ENCODE measurements around the gene MATN1.

Gene MATN1

DNA sequence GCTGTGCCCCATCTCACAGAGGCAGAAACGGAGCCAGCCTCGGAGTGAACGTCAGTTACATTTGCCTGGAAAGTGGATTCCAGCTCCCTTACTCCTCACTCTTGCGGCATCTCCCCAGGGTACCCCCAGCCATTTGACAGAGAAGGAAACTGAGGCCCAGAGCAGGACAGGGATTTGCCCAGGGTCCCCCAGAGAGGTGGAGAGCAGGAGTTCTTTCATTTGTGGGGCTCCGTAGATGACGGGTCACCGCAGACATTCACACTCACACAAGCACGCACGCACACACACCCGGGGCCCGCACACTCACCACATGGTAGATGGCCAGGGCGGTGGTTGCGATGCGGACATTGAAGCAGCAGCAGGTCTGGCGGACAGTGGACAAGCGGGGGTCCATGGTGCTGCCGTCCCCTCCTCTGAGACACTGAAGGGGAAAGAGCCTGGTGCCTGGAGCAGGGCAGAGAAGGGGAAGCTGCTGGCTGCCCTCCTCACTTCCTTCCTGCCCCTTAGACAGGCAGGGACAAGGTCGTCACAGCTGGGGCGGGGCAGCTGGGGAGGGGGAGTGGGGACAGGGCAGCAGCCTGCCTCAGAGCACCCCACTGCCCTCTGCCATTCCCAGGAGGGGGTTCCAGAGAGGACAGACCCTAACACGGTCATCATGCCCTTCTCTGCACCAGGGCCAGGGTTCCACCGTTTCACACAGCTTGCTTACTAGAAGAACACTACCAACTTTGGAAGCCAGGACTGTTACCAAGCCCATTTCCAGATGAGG, 34.2 kb upstream of the MATN1 start, which contains the start of gene LAPTM5:
TSS of gene LAPTM5 (minus strand) at position 423 of the 769 bp plus-strand sequence. CDS start at position 394, 29 bp downstream.
- DNase-seq: peak; percentile 67

DNA sequence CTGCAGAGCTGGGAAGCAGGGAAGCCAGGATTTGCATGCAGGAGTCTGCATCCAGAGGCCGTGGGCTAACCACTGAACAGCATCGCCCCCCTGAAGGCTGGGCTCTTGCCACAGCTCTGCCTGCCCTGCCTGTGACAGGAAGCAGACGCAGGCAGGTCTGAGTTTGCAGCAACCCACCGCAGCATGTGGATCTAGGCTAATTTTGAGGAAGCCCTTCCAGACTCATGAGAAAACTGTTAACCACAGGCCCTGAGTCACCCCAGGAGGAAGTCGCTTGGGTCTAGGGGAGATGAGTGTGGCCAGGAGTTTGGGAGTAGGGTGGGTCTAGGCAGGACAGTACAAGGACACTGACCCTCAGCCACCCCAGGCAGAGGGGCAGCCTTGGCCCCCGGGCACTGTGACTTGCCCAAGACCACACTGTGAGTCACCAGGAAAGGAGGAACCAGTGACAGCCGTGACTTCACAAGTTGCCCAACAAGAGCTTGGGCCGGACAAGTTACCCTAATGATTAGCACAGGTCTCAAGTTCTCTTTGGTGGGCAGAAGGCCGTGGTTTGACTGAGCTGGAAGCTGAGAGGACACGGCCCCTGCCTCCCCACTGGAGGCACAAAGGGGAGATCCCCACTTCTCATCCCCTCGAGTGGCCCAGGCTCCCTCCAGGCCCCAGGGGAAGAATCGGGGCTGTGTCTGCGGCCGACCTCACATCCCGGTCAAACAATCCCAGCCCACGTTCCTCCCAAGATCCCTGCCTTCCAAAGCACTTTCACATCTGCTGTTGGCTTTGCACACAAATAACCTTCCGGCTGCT, 33.4 kb upstream of the MATN1 start:
- DNase-seq: peak; percentile 77

DNA sequence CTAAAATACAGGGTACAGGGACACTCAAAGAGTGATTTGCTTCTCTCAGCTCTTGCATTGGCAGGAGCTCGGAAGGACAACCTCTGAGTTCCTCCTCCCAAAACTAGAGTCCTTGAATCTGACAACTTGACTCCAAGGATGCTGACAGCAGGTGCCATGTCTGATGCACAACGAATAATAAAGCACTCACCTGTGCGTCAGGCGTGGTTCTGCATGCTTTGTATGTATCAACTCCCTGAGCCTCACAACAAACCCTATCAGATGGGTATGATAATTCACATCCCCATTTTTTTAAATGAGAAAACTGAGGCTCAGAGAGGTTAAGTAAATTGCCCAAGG, 32.8 kb upstream of the MATN1 start:
- DNase-seq: no peak

DNA sequence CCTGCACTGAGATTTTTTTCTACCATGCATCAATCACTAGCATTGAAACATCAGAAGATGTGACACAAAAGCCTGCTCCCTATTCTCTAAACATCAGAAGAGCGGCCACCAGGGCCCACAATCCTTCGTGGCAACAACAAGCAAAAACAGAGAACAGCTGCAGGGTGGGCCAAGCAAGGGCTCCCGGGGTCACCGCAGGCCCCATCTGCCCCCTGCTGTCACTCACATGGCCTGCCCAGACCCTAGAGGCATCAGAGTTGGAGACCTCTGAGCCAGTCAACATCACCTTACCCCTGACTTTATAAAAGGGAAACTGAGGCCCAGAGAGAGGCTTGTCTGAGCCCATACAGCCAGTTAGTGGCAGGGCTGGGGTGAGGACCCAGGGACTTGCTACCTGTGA, 32.4 kb upstream of the MATN1 start:
- DNase-seq: no peak

DNA sequence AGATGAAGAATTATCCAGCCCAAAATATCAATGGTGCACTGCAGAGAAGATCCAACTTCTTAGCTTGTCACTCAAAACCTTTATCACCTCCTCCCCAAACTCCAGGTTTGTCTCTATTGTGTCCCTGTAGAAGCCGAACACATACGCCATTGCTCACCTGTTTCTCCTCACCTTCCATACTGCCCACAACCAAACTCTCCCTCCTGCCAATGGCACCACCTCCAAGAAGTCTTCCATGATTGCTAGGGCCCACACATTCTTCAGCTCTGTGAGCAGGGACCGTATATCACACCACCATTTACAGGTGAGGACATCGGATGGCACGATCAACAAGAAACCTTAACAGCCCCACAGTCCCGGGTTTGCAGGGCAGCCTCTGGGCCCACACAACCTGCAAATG, 31.9 kb upstream of the MATN1 start:
- DNase-seq: no peak

DNA sequence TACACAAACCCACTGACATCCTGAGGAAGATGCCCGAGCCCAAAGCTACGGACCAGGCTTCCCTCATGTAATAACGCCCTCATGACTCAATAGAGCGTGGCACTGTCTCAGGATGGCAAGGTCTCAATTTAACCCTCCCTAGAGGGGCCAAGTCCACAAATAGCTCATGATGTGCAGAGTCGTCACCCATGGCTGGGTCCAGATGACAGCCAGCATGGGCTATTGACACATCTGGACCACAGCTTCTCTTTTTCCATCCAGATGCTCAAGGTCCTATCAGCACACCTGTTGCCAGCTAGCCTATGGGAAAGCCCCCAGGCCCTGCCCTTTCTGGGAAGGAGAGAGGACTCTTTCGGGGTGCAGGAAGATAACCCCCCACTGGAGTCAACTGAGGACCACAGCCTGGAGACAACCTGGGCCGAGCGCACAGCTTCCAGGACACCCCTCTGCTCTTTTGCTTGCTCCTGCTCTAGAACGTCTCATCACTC, 31.3 kb upstream of the MATN1 start:
- peak; percentile 54 for DNase-seq

DNA sequence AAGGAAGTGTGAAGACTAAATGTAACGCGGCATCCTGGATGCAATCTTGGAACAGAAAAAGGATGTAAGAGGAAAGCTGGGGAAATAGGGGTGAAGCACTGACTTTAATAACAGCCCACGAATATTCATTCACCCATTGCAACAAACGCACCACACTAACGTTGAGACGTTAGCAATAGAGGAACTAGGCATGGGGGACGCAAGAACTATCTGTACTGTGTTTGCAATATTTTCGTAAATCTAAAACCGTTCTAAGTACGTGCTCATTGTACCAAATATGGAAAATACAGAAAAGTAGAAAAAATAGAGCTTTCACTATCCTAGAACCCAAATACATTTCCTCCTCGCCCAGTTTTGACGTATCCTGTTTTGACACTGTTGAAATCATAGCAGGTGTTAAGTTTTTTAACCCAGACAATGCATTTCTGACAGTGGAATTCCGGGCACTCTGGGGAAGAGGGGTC, 30.3 kb upstream of the MATN1 start:
- no peak for DNase-seq

DNA sequence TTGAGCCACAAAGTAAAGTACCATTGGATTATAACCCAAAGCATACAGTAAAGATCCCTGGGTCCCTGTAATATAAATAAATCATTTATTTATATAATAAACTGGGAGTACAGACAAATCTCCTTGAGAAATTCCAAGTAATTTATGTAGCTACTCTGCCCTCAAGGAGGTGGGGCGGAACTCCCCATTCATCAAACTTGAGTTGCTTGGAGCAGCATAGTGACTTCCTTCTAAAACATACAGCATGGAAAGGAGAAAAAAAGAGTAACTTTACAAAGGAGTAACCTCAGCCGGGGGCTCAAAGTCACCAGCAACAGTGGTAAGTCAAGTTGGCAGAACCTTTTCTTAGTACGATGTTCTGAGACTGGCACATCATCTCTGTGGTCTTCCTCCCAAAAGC, 29.7 kb upstream of the MATN1 start:
- no peak for DNase-seq

DNA sequence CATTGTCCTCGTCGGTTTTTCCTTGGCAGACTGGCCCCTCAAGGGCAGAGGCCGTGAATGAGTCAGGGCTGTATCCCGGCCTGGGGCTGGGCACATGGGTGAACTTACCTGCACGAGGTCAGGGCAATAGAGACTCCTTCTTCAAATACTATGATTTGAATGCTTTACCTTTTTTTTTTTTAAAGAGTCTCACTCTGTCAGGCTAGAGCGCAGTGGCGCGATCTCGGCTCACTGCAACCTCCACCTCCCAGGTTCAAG, 29.2 kb upstream of the MATN1 start:
- DNase-seq: no peak

DNA sequence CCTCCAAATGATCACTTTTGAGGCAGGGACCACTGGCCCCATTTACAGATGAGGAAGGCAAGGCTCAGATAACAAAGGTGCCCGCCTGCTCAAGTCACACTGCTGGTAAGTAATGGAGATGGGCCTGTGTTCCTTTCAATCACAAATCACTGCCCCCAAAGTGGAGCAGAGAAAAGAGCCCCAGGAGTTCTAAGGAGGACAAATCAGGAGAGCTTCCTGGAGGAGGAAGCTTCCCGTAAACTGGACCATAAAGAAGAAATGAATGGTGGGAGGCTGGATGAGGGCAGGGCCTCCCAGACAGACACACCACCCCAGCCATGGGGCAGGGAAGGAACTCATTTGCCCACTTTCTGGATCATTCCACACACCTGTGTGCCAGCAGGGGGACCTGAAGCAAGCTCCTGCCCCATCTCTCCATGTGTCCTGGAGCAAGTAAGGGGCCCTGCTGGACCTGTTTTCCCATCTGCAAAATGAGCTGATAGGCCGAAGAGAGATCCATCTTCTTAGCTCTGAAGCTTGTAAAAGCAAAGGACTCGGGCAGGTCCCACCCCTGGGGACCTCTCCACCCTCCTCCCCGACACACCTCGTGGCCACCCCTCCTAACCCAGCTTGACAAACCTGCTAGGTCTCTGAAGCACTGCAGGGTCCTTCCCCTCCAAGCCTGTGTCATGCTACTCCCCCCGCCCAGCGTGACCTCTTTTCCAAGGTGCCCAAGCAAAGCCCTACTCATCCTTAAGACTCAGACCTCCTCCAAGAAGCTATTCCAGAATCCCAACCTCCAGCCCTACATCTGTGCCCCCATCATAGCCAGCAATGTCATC, 28.7 kb upstream of the MATN1 start:
- peak; percentile 32 for DNase-seq

DNA sequence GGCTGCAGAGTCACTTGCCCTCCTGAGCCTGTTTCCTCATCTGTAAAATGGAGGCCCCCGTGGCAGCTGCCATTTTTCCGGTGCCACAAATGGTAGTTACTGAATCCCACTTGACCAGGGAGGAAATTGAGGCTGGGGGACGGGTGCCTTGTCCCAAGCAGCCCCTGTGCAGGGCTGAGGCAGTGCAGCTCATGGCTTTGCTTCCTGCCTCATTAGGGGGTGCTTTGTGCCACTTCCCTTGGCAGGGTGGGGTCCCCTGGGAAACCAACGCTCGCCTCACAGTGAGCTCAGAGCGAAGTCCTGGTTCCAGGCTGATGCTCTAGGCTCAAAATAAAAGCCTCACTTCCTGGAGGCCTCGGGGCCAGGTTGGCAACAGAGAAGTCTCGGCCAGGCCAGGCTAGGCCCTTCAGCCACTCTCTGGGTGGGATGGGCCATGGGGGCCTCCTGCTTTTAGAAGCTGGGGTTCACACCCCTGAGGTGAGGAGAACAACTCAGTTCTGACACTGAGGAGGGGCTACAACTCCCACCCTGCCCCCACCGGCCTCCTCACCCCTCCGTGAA, 27.4 kb upstream of the MATN1 start:
- peak; percentile 33 for DNase-seq

DNA sequence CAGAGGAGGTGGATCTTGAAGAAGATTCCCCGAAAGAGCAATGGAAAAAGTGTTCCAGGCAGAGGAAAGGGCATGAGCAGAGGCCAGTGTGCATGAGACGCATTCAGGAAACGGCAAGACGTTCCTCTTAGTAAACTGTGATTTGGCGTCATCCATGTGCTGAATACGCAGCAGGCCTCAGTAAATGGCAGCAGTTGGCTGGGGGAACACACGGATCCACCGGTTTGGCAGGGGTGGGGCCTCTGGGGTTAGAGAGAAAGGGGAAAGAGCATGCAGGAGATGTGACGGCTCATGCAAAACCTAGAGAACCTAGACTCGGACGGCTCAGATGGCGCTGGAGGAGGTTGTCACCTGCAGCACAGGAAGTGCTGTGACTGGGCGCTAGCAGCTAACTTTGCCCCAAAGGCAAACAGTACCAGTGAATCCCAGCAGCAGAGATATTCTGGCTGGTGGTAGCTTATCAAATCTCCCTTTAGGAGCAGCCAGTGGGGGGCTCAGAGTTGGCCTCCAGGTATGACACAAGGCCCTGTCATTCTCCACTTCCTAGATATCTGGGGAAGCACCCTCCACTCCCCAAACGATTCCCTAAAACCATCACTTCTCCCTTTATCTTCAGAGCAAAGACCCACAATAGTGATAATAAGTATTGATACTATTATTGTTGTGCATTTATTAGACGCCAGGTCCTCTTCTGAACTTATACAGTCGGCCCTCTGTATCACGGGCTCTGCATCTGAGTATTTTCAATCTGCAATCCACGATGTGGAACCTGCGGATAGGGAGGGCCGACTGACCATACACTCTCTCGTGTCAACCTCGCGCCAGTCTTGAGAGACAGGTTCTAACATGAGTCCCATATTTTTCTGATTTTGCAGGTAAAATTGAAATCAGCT, 26.6 kb upstream of the MATN1 start:
- DNase-seq: peak; percentile 69

DNA sequence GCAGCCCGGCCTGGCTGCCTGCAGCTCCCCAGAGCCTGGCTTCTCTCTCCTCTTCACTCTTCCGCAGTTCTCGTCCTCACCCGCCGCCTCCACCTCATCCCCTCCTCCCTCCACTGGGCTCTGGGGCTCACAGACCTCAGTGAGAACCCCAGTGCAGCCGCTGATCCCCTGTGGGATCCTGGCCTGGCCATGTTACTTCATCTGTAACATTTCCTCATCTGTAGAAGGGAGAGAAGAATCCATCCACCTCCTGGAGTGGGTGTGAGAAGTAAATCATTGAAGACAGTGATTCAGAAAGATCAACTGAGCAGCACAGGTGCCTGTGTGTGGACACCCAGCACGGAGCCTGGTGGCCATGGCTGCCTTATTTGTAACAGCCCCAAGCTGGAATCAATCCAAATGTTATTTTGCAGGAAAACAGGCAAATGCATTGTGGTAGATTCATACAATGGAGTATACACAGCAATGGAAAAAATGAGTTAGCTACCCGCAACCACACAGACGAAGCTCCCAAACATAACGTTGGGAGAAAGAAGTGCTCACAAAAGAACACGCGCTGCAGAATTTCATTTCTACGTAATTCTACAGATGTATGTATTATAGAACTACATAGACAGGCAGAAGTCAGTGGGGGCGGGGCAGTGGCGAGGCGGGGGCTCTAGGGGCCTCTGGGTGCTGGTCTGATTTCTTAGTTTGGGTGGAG, 25.5 kb upstream of the MATN1 start:
- DNase-seq: peak; percentile 64

DNA sequence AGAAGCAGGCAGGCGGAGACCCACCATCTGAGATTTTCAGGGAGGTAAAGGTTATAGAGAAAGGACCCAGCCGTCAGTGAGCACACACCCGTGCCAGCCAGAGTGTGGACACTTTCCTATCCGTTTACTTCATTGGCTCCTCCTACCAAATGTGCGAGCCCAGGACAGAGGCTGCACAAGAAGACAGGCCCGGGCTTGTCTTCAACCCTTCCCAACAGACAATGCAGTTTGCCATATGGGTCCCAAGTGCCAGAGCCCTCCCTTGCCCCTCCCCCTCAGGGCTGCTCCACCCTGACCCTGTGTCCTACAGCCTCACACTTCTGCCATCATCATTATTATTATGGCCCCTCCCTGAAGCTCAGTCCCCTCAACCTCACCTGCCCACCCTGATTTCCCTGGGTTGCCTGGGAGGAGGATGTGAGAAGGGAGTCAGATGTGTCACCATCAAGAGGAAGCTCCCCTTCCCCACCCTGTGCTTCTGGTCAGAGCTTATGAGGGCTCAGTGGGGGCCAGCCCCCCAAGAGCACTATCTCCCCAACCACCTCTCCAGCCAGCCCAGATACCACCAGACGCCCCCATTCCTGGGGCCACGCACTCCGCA, 24.8 kb upstream of the MATN1 start:
- DNase-seq: peak; percentile 38

DNA sequence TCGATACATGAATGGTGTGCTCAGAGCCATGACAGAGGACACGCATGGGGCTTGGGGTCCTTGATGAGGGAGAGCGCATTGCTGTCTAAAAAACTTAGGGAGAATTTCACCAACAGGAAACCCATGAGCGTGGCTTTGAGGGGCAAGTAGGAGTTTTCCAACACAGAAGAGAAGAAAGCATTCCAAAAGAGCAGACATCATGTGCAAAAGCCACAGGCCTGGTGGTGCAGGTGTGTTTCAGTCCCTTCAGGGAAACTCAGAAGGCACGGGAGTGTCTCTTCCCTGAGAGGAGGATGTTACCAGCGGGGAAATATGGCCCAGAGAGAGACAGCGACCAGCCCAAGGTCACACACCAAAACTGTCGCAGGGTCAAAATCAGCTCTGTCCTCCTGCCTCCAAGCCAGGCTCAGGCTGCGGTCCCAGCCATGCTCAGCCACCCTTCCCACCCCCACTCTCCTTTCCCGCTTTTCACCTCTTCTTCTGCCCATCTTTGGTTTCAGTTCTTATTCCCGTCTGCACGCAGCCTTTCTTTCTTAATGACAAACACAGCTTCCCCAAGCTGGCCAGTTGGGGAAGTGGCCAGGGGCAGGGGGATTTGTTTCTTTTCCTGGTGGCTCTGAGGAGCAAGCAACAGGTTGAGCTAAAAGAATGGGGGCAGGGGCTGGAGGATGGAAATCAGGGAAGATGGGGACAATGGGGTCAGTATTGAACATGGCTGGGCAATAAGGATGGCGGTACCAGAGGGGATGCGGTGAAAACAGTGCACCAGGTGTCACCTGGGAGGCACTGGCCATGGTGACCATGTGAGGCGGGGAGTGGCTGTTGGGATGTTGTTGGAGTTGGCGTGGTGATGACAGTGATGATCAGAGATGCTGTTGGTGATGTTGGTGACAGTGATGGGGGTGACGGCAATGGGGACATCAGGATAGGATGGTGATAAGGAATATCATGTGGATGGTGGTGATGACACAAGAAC, 23.9 kb upstream of the MATN1 start:
- no peak for DNase-seq

DNA sequence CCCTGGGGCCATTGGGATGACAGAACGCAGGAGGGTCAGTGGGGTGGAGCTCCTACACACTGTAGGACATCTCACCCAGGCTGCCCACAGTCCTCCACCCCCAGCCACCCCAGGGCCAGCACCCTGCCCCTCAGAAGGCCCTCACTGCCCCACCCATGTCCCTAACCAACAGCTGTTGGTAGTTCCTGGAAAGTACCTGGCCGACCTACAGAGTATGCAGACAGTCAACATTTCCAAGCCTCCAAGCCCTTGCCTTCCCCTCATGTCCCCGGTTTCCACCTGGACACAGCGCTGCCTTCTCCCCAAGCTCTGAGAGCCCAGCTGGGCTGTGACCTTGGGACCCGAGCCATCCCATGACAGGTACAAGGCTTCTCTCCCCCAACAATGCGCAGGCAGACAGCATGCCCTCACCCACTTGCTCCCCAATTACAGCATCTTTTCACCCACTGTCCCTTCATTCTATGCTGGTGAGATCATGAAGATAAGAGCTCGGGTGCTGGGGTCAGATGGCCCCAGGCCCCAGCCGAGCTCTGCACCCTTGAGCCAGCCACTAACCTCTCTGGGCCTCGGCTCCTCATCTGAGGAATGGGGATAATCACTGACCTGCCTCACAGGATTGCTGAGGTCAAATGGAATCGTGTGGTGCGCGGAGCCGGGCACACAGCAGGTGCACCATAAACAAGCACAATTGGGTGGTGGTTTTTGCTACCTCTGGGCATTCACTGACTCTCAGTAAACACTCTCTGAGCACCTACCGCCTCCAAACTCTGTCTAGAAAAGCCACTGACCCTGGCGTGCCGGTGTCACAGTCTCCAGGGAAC, 23.0 kb upstream of the MATN1 start:
- no peak for DNase-seq

DNA sequence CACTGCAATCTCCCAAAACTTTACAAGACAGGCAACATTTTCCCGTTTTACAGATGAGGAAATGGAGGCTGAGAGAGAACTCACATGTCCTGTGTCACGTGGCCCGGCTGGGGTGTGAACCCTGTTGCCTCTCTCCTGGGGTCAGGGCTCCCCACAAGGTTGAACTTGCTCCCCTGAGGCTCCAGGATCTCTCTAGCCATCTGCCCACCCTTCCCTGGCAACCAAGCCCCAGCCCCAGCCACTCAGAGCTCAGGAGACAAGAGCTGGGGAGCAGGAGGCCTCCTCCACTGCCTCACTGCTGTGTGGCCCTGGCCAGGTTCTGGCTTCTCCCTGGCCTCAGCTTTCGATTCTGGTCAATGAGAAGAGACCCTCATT, 22.4 kb upstream of the MATN1 start:
- DNase-seq: peak; percentile 55

DNA sequence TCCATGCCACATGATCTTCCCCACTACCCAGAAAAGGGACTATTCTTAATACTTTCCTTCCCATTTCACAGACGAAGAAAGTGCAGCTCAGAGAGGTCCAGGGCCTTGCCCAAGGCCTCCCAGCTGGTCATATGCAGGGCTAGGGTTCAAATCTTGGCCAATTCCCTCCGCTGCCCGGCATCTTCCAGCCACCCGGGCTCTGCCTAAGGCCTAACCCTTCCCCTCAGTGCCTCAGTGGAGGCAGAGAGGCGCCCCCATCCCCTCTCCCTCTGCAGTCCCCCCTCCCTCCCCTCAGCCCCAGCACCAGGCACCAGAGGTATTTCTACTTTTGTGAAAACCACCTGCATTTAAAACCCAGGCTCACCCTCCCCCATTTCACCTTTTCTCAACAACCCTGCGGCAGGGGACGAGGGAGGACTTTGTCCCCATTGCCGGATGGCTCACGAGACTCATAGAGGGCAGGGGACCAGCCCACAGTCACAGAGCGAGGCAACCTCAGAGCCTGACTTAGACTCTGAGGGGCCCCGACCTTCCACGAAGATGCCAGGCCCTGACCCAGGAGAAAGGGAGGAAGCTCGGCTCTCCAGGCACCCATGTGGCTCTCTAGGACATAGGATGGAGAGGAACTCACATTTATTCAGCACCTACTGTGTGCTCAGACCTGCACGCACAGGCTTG, 21.9 kb upstream of the MATN1 start:
- DNase-seq: peak; percentile 53
